CD4-positive, alpha-beta T cell treated with Interleukin-12 subunit alpha and Interleukin-12 subunit beta, for 1 hour (primary cell): Measurements from ENCODE around the gene FGFR1OP2.

Source experiments
- DNase-seq: peaks from one replicate; pipeline ENCODE4 v3.0.0-alpha.2; 2020

Gene FGFR1OP2

GRCh38 chr12:27005495-27005894 is 67.2 kb downstream of the FGFR1OP2 start:
- no peak for DNase-seq

- no peak for DNase-seq
Observed at GRCh38 chr12:27006797-27007467, 68.7 kb downstream of the FGFR1OP2 start.

GRCh38 chr12:27008081-27008480 is 69.8 kb downstream of the FGFR1OP2 start:
- DNase-seq: no peak

GRCh38 chr12:27009881-27010301 is 71.6 kb downstream of the FGFR1OP2 start:
- no peak for DNase-seq

- no peak for DNase-seq
Observed at GRCh38 chr12:27012239-27012981, 74.1 kb downstream of the FGFR1OP2 start.

- DNase-seq: no peak
Observed at GRCh38 chr12:27012982-27013255, 74.6 kb downstream of the FGFR1OP2 start.

GRCh38 chr12:27013611-27014084 is 75.4 kb downstream of the FGFR1OP2 start:
- no peak for DNase-seq

GRCh38 chr12:27014085-27014858 is 76.0 kb downstream of the FGFR1OP2 start, which contains the start of gene TM7SF3:
Gene TM7SF3, minus strand, starts transcription at chr12:27014384. Its CDS starts 216 bp downstream, at chr12:27014168.
- peak; percentile 96 for DNase-seq

GRCh38 chr12:27014859-27015729 is 76.8 kb downstream of the FGFR1OP2 start:
- no peak for DNase-seq

- DNase-seq: peak; percentile 54
Observed at GRCh38 chr12:27015730-27016076, 77.4 kb downstream of the FGFR1OP2 start.
